NCI-H146 treated with DMSO at 0.1 percent for 48 hours (cell line): ENCODE measurements around the gene ORAI2.
A peak's percentile ranks its signal among the peaks of the same experiment; 100 is the strongest.

Experiments used
- DNase-seq: peaks from one replicate; lab custom pipeline; 2025; ENCODE audit not compliant: unreplicated experiment; lab: John Stamatoyannopoulos, UW

The ORAI2 gene

GRCh38 chr7:102413611-102414010 lies 19.8 kb upstream of the ORAI2 start:
- no peak for DNase-seq

DNA sequence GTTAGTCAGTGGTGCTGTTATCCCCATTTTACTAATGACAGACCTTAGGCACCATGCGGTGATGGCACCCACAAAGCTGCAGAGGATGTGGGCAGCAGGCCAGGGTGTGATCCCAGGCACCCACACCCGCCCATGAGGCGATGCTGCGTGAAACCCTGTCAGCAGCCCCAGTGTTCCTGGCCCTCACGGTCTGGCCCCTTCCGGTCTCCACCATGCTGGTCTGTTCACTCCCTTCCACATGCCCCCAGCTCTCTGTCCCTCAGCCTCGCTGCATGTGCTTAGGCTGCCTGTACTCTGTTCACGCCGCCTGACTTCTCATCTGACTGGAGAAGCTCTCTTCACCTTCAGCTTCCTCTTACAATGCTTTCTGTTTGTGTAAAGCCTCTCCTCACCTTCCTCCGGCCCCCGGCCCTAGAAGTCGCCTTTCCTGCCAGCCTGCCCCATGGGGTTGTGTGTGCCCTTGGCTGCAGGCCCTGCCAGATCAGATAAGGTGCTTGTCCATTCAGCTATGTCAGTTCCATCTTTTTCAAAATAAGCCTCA lies 17.6 kb upstream of the ORAI2 start:
- DNase-seq = no peak

DNA sequence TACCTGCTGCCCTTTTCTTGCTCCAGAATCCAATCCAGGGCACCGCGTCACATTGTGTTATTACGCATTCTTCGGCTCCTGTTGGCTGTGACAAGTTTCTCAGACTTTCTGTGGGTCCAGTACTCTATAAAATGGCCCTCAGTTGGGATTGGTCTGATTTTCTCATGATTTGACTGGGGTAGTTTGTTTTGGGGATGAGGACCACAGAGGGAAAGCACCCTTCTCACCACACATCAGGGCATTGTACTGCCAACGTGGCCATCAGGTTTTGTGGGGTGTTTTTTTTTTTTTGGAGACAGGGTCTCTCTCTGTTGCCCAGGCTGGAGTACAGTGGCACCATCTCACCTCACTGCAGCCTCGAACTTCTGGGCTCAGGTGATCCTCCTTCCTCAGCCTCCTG lies 17.0 kb upstream of the ORAI2 start:
- DNase-seq = no peak

DNA sequence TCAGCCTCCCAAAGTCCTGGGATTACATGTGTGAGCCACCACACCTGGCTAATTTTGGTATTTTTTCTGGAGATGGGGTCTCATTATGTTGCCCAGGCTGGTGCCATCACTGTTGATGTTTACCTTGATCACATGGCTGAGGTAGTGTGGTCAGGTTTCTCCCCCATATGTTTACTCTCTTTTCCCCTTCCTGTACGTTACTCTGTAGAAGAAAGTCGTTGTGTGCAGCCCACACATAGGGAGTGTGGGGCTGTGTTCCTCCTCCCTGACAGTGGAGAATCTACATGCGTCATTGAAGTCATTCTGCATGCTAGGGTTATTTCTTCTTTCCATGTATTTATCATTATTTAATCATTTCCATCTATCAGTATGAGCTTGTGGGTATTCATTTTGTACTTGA lies 16.3 kb upstream of the ORAI2 start:
- DNase-seq = no peak

DNA sequence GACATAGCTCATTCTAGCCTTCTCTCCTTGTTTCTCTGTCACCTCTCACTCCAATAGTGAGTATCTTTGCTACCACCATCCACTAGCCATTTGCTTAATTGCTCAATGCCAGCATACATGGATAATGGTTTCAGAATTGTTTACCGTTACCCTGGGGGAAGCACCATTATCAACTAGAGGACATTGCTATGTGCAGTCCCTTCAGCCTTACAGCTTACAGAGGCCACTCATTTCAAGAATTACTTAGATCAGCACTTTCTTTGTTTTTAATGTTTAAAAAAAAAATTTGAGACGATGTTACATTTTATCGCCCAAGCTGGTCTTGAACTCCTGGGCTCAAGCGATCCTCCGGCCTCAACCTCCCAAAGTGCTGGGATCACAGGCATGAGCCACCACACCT lies 14.8 kb upstream of the ORAI2 start:
- DNase-seq = no peak

GRCh38 chr7:102421706-102422240 lies 11.6 kb upstream of the ORAI2 start:
- no peak for DNase-seq

- no peak for DNase-seq
These were observed 9.2 kb upstream of the ORAI2 start for GRCh38 chr7:102424129-102424551.

- DNase-seq = no peak
These were observed 8.6 kb upstream of the ORAI2 start for GRCh38 chr7:102424787-102425218.

DNA sequence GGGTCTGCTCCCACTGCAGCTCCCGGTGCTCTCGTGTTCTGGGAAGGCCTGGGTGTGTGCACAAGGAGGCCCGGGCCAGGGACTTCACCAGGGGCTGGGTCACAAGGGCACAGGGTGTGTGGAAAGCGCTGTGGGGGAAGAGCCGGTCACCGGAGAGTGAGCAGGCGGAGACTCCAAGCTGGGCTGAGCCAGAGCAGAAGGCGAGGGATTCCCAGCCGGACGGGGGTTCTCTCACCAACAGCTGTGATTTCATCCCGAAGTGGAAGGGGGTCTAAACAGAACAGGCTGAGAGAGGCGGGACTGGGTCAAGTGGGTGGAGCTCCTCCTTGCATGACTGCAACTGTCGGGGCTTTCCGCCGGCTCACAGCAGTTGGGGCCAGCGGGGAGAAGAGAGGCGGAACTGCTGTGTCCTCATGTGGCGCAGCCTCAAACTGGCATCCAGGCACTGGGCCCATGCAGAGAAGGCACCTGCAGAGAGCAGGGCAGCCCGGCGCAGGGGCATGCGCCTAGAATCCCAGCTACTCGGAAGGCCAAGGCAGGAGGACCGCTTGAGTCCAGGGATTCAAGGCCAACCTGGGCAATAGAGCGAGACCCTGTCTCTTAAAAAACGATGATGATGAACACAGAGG lies 7.6 kb upstream of the ORAI2 start:
- DNase-seq = no peak

DNA sequence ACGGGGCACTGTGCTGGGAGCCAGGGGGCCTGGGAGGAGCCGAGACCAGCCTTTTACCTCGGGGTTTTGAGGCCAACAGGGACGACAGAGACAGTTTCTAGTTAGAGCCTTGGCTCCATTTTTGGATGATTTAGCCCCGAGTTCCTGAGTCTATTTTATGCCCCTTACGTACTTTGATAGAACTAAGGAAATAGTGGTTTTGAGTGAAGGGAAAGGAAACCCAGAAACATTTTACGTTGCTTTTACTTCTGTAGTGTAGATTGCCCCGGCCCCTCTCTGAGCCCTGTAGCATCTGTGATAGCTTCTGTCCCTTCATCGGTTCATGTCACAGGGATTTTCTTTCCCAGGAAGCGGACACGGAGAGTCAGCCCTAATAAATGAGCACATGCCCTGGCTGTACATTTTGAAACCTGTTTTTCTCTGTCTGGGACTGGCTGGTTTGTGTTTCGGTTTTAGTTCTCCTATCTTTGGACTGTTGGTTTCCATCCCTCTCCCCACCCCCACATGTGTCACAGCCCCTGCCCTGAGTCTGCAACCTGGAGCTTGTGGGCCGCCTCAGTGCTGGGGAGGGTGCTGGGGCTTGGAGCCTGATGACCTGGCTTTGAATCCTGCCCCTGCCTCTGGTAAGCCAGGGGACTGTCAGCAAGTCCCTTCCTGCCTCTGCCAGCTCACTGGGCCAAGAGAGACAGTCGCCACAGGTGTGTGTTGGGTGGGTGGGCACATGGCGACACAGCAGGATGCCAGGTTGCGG lies 6.9 kb upstream of the ORAI2 start:
- no peak for DNase-seq

GRCh38 chr7:102427019-102427405 lies 6.4 kb upstream of the ORAI2 start:
- no peak for DNase-seq

GRCh38 chr7:102429141-102429899 lies 4.1 kb upstream of the ORAI2 start:
- no peak for DNase-seq

DNA sequence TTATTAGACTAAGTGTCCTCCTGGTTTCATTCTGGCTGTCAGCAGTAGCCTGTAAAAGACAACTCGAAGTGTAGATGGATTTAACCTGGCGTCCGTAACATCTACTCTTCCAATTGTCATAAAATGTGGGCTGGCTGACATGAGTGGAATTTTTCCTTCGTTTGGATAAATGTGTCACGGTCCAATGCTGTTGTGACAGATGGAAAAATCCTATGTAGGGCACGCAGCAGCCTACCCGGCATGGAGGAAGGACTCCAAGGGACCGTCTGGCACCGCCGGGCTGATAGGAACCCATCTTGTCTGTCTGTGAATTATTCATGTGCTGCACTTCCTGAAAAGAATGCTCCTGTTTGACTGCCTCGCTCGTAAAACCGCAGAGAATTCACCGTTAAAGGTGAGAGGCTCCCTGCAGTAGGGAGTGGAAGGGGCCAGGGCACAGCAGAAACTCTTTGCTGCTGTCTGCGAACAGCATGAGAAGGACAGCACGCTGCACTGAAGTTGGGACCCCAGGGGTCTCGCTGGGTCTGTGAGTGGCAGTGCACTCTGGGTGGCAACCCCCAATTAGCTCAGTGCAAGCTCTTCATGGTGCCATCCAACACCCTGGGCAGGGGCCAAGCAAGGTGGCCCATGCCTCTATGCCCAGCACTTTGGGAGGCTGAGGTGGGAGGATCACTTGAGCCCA lies 1.6 kb upstream of the ORAI2 start:
- no peak for DNase-seq

GRCh38 chr7:102432442-102433218 lies 745 bp upstream of the ORAI2 start:
- DNase-seq = peak; percentile 27

DNA sequence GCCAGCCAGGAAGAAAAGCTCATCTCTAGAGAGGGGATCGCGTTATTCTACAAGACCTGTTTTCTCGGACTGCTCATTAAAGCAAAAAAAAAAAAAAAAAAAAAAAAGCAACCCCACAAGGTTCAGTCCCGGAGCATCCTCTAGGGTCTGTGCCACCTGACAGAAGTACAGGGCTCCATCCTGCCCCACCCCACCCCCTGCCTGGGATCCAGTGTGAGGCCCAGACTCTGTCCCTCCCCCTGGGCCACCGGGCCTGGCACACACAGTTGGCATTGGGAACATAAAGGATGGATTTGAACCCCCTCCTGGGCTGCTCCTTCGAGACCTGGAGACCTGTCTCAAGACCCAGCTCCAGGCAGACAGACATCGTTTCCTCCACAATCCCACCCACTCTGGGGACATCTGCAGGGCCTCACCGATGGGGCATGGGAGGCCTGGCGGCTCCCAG lies 688 bp downstream of the ORAI2 start:
- DNase-seq = no peak

DNA sequence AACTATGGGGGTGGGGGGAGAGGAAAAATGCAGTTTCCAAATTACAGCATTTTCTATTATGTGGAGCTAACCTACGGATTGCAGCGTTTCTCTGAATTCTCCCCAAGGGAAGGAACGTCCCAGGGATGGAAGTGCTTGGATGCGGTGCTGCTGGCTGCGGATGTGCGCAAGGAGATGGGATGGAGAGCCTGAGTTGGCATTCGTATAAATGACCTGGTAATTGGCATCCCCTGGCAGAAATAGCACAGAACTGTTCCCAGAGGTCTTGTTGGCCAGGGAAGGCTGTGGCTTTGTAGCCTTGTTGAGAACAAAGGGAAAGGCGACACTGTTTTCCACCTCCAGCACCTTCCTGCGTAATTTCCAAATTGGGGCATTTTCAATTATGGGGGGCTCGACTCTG lies 2.7 kb downstream of the ORAI2 start:
- no peak for DNase-seq

- no peak for DNase-seq
These were observed 6.8 kb downstream of the ORAI2 start for GRCh38 chr7:102439963-102440795.

GRCh38 chr7:102444961-102445673 lies 11.7 kb downstream of the ORAI2 start:
- no peak for DNase-seq

DNA sequence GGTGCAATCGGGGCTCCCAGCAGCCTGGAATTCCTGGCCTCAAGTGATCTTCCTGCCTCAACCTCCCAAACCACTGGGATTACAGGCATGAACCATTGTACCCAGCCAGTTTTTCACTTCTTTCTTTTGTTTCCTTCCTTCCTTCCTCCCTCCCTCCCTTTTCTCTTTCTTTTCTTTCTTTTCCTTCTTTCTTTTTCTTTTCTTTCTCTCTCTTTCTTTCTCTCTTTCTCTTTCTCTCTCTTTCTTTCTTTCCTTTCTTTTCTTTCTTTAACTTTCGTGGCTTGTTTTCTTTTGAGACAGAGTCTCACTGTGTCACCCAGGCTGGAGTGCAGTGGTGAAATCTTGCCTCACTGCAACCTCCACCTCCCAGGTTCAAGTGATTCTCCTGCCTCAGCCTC lies 12.3 kb downstream of the ORAI2 start:
- DNase-seq = no peak
